ENCODE measurements around the gene PHLDB1. TPM values are rescaled to one million over a fixed set of nuclear protein-coding genes. Genes with fewer than 3 reads are reported as not detected.

PHLDB1 gene
- total and polyA plus RNA-seq, 8 donors: 76.5 to 120 (median 91.7) TPM

GRCh38 chr11:118628031-118628430 is 20.6 kb downstream of the PHLDB1 start:
- H3K27me3 ChIP-seq: no peaks in the 10 kb centered on the region
- H3K9me3 ChIP-seq: no peaks in the 10 kb centered on the region
- DNase-seq (peak in 1 of 4 donors; percentile 71), ATAC-seq (no peak)
- peaks cover 6 to 65% of the 10 kb centered on the region in 2 donors for H3K36me3 ChIP-seq
- peaks cover 20 to 32% of the 10 kb centered on the region in 2 donors for H3K4me1 ChIP-seq
- TF ChIP-seq, protein P1, sequence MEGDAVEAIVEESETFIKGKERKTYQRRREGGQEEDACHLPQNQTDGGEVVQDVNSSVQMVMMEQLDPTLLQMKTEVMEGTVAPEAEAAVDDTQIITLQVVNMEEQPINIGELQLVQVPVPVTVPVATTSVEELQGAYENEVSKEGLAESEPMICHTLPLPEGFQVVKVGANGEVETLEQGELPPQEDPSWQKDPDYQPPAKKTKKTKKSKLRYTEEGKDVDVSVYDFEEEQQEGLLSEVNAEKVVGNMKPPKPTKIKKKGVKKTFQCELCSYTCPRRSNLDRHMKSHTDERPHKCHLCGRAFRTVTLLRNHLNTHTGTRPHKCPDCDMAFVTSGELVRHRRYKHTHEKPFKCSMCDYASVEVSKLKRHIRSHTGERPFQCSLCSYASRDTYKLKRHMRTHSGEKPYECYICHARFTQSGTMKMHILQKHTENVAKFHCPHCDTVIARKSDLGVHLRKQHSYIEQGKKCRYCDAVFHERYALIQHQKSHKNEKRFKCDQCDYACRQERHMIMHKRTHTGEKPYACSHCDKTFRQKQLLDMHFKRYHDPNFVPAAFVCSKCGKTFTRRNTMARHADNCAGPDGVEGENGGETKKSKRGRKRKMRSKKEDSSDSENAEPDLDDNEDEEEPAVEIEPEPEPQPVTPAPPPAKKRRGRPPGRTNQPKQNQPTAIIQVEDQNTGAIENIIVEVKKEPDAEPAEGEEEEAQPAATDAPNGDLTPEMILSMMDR (IDR thresholded peaks at IDR 0.05): no peak
- intact Hi-C loops (cut with DNase I): no loop called here
- H3K4me3 ChIP-seq: no peak overlapping the region
- no peak overlapping the region for H3K27ac ChIP-seq

DNA sequence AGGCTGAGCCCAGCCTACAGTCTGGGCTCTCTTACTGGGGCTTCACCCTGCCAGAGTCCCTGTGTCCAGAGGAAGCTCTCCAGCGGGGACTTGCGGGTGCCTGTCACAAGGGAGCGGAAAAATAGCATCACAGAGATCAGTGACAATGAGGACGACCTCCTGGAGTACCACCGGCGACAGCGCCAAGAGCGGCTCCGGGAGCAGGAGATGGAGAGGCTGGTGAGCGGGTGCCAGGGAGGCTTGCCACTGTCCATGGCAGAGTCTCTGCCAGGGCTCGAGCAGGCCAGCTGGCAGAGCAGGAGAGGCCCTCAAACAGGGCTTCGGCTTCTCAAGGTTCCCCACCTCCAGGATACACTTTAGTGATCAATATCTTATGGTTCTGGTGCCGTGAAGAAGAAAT is 21.0 kb downstream of the PHLDB1 start:
- no peak for ATAC-seq
- H3K27ac ChIP-seq: no peak overlapping the region

GRCh38 chr11:118628861-118629549 is 21.6 kb downstream of the PHLDB1 start:
- intact Hi-C loops (cut with DNase I): no loop called here
- ATAC-seq (no peak), DNase-seq (peak in 1 of 4 donors; percentile 37)
- Histone ChIP-seq H3K27ac (peak overlapping the region in 1 of 2 donors; percentile 28), H3K4me1 (peaks cover 20 to 37% of the 10 kb centered on the region in 2 donors), H3K27me3 (no peaks in the 10 kb centered on the region), H3K9me3 (no peaks in the 10 kb centered on the region), H3K36me3 (peaks cover 6 to 65% of the 10 kb centered on the region in 2 donors), H3K4me3 (no peak overlapping the region)
- TF ChIP-seq, protein P1 (IDR thresholded peaks at IDR 0.05): no peak

More for the DNA sequence above, 21.0 kb downstream of the PHLDB1 start:
- Histone ChIP-seq H3K4me3 (no peak overlapping the region), H3K27me3 (no peaks in the 10 kb centered on the region), H3K9me3 (no peaks in the 10 kb centered on the region), H3K36me3 (peaks cover 6 to 65% of the 10 kb centered on the region in 2 donors), H3K4me1 (peaks cover 16 to 31% of the 10 kb centered on the region in 2 donors)
- peak in 1 of 4 donors; percentile 69 for DNase-seq
- TF ChIP-seq, protein P1 (IDR thresholded peaks at IDR 0.05): no peak
- intact Hi-C loops (cut with DNase I): no loop called here

DNA sequence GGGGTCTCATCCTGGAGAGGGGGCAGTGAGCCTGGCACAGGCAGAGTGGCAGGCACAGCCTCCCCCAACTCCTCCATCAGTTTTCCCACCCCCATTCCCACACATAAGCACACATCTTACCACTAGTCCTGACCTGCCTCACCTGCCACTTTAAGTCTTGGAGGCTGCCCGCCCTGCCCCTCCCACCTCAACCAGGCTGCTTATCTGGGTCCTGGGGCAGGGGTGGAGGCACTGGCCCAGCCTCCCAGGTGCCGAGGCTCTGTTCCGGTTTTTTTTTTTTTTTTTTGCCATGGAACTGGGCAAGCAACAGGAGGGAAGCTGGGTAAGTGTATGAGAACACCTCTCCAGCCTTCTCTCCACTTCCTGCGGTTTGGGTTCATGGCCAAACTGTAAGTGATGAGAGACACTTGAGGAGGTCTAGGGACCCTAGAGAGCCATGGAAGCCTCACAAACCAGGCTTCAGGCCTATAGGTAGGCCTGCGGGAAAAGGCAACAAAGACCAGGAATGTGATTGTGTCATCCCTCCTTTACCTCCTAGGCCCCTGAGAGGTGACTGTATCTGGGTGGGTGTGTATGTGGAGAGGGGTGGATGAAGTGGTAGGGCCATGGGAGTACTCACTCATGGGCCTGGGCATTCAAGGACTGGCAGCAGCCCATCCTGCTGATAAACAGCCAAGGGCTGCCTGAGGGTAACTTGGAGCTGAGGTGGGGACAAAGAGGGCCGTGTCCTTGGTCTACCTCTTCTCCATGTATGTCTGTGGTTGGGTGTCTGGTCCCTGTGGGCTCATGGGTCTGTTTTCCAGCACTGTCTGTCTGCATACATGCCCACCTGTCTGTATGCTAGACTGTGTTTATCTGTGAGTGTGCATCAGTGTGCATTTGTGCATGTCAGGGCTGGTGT is 22.6 kb downstream of the PHLDB1 start:
- Histone ChIP-seq H3K4me3 (no peak overlapping the region), H3K27me3 (no peaks in the 10 kb centered on the region), H3K9me3 (no peaks in the 10 kb centered on the region), H3K36me3 (peaks cover 6 to 60% of the 10 kb centered on the region in 2 donors), H3K27ac (peak overlapping the region in 1 of 2 donors; percentile 8), H3K4me1 (peaks cover 22 to 41% of the 10 kb centered on the region in 2 donors)
- TF ChIP-seq, protein P1 (IDR thresholded peaks at IDR 0.05): no peak
- ATAC-seq: peak; percentile 73
- DNase-seq: peak in 2 of 4 donors; percentile 74 to 79
- intact Hi-C loops (cut with DNase I): no loop called here
